Measurements from ENCODE around the gene LGSN. TPM values are rescaled to one million over a fixed set of nuclear protein-coding genes. Genes with fewer than 3 reads are reported as not detected.
"Not testable (repeated sequence)": the region's sequence is repeated elsewhere in the genome, so short reads cannot be mapped to it uniquely, and the experiment has no call there.

Gene LGSN
- total and polyA plus RNA-seq, 2 donors from 2014 or later, result 0.19 to 0.26 TPM

DNA sequence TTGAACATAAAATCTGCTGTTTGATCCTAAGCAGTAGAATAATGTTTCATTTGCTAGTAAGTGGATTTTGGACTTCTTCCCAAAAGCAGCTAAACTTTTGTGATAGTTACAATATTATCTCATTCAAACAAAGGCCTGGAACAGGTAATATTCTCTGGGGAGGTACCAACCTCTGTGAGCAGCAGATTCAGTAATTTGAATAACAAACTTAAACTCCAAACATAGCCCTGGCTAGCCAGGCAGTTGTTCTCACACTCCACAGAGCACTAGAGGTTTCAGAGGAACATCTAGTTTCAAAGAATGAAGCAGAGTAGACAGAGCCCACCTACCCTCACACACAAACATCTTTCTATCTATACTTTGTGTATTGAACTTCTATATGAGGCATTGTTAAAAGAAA, 40.9 kb downstream of the LGSN start:
- Histone ChIP-seq H3K9me3 (ENCODE audit: control insufficient read depth in 2 of 3, insufficient read depth in 1 of 3, low read length in 3 of 3) (no peaks in the 10 kb centered on the region), H3K4me1 (ENCODE audit: control insufficient read depth in 2 of 3, insufficient read depth in 2 of 3, low read depth in 1 of 3, low read length in 3 of 3) (no peaks in the 10 kb centered on the region), H3K27me3 (ENCODE audit: control insufficient read depth, insufficient read depth, low read length) (no peaks in the 10 kb centered on the region), H3K27ac (ENCODE audit: low read depth in 2 of 2, low read length in 2 of 2) (no peak overlapping the region), H3K9ac (ENCODE audit: low read length in 3 of 3) (no peak overlapping the region), H3K36me3 (ENCODE audit: control insufficient read depth in 2 of 3, insufficient read depth in 3 of 3, low read length in 3 of 3) (no peaks in the 10 kb centered on the region), H3K4me3 (ENCODE audit: low read length in 3 of 3) (no peak overlapping the region)
- no peak for DNase-seq
- no peak for FAIRE-seq
- intact Hi-C loops (cut with DNase I), result no loop called here
- TF ChIP-seq, protein P1, sequence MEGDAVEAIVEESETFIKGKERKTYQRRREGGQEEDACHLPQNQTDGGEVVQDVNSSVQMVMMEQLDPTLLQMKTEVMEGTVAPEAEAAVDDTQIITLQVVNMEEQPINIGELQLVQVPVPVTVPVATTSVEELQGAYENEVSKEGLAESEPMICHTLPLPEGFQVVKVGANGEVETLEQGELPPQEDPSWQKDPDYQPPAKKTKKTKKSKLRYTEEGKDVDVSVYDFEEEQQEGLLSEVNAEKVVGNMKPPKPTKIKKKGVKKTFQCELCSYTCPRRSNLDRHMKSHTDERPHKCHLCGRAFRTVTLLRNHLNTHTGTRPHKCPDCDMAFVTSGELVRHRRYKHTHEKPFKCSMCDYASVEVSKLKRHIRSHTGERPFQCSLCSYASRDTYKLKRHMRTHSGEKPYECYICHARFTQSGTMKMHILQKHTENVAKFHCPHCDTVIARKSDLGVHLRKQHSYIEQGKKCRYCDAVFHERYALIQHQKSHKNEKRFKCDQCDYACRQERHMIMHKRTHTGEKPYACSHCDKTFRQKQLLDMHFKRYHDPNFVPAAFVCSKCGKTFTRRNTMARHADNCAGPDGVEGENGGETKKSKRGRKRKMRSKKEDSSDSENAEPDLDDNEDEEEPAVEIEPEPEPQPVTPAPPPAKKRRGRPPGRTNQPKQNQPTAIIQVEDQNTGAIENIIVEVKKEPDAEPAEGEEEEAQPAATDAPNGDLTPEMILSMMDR (IDR thresholded peaks at IDR 0.05; ENCODE audit: borderline replicate concordance, extremely low read depth, insufficient read depth), result no peak

DNA sequence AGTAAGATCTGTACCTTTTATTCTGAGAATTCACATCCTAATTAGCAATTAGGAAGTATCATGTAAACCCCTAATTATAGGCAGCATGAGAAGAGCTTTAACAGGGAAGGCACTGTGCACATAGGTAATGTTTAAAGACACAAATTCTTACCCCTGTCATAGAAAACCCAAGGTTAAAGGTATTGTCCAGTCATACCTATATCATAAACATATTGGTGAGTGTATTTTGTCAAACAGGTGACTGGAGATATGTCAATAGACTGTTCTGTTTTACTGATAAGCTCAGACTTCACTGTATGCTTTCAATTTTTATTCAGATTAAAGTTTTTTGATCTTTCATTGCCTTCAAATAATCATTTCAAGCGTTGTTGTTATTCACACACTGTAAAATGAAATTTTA, 43.8 kb downstream of the LGSN start:
- Histone ChIP-seq H3K36me3 (ENCODE audit: control insufficient read depth in 2 of 3, insufficient read depth in 3 of 3, low read length in 3 of 3) (no peaks in the 10 kb centered on the region), H3K27me3 (ENCODE audit: control insufficient read depth, insufficient read depth, low read length) (no peaks in the 10 kb centered on the region), H3K9me3 (ENCODE audit: control insufficient read depth in 2 of 3, insufficient read depth in 1 of 3, low read length in 3 of 3) (no peaks in the 10 kb centered on the region), H3K4me1 (ENCODE audit: control insufficient read depth in 2 of 3, insufficient read depth in 2 of 3, low read depth in 1 of 3, low read length in 3 of 3) (no peaks in the 10 kb centered on the region), H3K27ac (ENCODE audit: low read depth in 2 of 2, low read length in 2 of 2) (no peak overlapping the region), H3K9ac (ENCODE audit: low read length in 3 of 3) (no peak overlapping the region), H3K4me3 (ENCODE audit: low read length in 3 of 3) (no peak overlapping the region)
- TF ChIP-seq, protein P1 (IDR thresholded peaks at IDR 0.05; ENCODE audit: borderline replicate concordance, extremely low read depth, insufficient read depth), result no peak
- FAIRE-seq (peak; percentile 17), DNase-seq (no peak)
- intact Hi-C loops (cut with DNase I), result no loop called here

- H3K27ac ChIP-seq (ENCODE audit: low read depth in 2 of 2, low read length in 2 of 2); H3K27me3 ChIP-seq (ENCODE audit: control insufficient read depth, insufficient read depth, low read length); H3K36me3 ChIP-seq (ENCODE audit: control insufficient read depth in 2 of 3, insufficient read depth in 3 of 3, low read length in 3 of 3); H3K9me3 ChIP-seq (ENCODE audit: control insufficient read depth in 2 of 3, insufficient read depth in 1 of 3, low read length in 3 of 3); DNase-seq; FAIRE-seq; H3K9ac ChIP-seq (ENCODE audit: low read length in 3 of 3); H3K4me1 ChIP-seq (ENCODE audit: control insufficient read depth in 2 of 3, insufficient read depth in 2 of 3, low read depth in 1 of 3, low read length in 3 of 3); H3K4me3 ChIP-seq (ENCODE audit: low read length in 3 of 3); intact Hi-C loops (cut with DNase I): not testable (repeated sequence)
These were observed 44.9 kb downstream of the LGSN start for GRCh38 chr6:63274795-63275430.

DNA sequence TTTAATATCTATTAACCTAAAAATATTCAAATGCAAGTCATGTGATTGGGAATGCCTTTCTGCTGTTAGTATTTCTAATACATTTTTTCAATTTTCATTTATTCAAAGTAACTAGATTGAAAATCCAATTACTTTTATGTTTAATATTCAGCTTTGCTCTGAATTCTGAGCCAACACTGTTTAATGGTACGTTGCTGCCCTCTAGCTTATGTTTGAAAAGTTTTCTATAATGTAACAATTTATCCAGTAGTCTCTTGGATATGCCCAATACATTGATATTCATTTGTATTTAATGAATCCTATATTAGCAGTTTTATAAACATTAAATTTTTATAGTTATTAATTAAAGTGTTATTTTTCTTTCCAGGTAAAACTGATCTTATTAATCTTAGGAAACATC, 47.4 kb downstream of the LGSN start:
- no peak overlapping the region for H3K27ac ChIP-seq (ENCODE audit: low read depth in 2 of 2, low read length in 2 of 2)
- no peaks in the 10 kb centered on the region for H3K36me3 ChIP-seq (ENCODE audit: control insufficient read depth in 2 of 3, insufficient read depth in 3 of 3, low read length in 3 of 3)
- FAIRE-seq, result peak; percentile 96
- H3K4me1 ChIP-seq (ENCODE audit: control insufficient read depth in 2 of 3, insufficient read depth in 2 of 3, low read depth in 1 of 3, low read length in 3 of 3), result no peaks in the 10 kb centered on the region
- intact Hi-C loops (cut with DNase I), result no loop called here
- DNase-seq, result peak in 2 of 5 donors; percentile 49 to 60
- no peak overlapping the region for H3K9ac ChIP-seq (ENCODE audit: low read length in 3 of 3)
- H3K27me3 ChIP-seq (ENCODE audit: control insufficient read depth, insufficient read depth, low read length), result no peaks in the 10 kb centered on the region
- TF ChIP-seq, protein P1 (IDR thresholded peaks at IDR 0.05; ENCODE audit: borderline replicate concordance, extremely low read depth, insufficient read depth), result no peak
- no peaks in the 10 kb centered on the region for H3K9me3 ChIP-seq (ENCODE audit: control insufficient read depth in 2 of 3, insufficient read depth in 1 of 3, low read length in 3 of 3)
- H3K4me3 ChIP-seq (ENCODE audit: low read length in 3 of 3), result no peak overlapping the region
